GM19467 (cell line): ENCODE data around the gene PACS1.

Experiments
- ATAC-seq: cut with Tn5 transposase; IDR thresholded peaks from one replicate; pipeline ENCODE4 v1.9.1; 2021; ENCODE audit warnings: mild to moderate bottlenecking, moderate library complexity; ENCODE audit not compliant: unreplicated experiment

The PACS1 gene

DNA sequence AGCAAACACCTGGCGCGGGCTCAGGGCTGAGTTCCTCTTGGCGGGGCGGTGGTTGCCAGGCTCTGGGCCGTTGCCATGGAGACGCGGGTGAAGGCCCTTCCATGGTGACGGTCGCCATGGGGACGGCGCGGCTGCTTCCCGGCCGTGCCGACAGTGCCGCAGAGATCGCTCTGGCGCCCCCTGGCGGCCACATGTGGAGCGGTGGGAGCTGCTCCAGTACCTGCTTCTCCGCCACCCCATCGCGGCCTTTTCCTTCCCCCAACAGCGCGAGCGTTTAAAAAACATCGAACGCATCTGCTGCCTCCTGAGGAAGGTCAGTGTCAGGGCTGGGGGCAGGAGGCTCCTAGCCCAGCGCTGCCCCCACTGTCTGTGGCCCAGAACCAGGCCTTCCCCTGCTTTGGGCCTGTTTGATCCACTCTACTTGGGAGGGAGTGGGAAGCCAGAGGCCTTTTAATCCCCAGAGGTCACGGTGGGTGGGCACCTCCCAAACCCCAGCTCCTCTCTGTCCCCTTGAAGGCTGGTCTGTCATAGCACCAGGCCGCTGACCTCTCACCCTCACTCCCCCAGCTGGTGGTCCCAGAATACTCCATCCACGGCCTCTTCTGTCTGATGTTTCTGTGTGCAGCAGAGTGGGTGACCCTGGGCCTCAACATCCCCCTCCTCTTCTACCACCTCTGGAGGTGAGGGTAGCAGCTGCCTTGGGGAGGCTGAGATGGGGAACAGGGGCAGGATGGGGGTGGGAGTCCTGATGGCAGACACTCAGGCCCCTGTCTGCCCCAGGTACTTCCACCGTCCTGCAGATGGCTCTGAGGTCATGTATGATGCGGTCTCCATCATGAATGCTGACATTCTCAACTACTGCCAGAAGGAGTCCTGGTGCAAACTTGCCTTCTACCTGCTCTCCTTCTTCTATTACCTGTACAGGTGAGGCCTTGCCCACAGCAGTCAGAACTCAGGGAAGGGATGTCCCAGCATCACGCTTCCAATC, 212.7 kb downstream of the PACS1 start:
- ATAC-seq, result peak; percentile 63

- ATAC-seq, result no peak
Measured at GRCh38 chr11:66283461-66284105, 213.5 kb downstream of the PACS1 start.

DNA sequence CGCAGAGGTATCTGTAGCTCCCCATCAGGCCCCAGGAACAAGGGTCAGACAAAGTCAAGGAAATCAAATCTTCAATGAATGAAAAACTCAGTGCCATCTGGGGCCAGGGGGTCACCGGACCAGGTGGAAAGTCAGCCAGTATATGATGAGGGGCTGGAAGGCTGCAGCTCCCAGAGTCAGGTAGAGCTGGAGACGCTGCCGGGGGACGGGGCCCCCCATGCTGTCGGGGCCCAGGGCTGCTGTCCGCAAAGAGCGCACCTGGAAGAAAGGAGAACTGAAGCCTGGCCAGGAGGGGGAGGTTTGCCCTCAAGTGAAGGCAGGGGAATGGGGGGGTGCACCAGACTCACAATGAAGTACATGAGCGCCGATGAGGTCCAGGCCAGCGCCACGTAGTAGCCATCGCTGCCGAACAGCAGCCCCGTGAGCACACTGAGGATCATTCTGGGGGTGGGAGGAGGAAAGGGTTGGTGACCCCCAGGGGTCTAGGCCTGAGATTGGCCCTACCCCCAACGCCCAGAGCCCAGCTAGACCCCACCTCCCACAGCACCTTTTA, 214.5 kb downstream of the PACS1 start:
- ATAC-seq, result no peak

DNA sequence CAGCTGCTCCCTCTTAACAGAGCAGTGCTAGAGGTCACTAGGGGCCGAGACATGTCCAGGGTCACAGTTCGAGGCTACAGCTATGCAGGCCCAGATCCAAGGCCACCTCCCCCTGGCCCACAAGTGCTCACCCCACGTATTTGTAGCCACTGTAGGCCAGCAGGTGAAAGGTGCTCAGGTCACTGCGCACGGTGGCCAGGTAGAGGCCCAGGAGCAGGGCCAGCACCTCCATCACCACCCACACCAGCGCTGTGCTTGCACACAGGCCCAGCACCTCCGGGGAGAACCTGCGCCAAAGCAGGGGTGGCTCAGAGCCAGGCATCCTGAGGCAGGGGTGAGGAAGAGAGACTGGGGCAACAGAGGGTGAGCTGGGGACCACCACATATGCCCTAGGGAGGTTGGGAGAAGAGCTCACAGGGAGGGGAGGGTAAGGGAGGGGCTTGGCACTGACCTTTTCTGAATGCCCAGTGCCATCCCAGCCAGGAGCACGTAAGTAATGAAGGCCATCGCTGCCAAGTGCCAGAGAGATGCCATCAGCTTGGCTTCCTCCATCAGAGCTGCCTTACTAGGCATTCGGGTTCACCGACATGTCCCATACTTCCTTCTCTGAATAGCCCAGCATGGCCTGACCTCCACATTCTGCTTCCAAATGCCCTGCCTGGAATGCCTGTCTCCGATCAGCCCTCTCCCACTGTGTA, 215.3 kb downstream of the PACS1 start:
- no peak for ATAC-seq

- no peak for ATAC-seq
Measured at GRCh38 chr11:66286699-66287098, 216.6 kb downstream of the PACS1 start.

DNA sequence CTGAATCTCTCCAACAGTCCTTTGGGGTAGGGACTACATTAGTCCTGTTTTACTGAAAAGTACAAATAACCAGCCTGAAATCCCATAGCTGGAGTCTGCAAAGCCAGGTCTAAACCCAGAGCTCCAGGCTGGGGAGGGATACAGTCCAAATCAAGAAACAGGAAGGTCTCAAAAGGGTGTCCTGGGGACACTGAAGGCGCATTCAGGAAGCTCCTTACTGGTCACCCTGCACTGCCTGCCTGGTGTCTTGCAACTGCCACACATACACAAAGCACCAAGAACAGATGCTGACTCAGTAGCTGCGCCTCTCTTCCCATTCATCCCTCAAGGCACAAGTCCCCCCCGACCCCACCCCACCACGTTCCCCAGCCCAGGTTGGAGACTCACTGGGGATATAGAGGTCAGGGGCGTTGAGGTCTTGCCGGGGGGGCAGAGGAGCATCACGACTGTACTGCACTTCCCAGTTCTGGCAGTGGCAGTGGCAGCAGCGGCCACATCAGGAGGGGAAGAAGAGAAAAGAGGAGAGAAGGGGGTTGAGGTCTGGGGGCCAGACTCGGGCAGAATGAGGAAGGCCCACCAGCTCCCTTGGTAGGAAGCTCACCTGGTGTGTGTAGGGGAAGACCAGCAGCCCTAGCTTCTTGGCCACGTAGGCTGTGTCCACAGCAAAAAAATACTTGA, 217.3 kb downstream of the PACS1 start:
- no peak for ATAC-seq

- no peak for ATAC-seq
Measured at GRCh38 chr11:66287889-66288670, 218.0 kb downstream of the PACS1 start.

DNA sequence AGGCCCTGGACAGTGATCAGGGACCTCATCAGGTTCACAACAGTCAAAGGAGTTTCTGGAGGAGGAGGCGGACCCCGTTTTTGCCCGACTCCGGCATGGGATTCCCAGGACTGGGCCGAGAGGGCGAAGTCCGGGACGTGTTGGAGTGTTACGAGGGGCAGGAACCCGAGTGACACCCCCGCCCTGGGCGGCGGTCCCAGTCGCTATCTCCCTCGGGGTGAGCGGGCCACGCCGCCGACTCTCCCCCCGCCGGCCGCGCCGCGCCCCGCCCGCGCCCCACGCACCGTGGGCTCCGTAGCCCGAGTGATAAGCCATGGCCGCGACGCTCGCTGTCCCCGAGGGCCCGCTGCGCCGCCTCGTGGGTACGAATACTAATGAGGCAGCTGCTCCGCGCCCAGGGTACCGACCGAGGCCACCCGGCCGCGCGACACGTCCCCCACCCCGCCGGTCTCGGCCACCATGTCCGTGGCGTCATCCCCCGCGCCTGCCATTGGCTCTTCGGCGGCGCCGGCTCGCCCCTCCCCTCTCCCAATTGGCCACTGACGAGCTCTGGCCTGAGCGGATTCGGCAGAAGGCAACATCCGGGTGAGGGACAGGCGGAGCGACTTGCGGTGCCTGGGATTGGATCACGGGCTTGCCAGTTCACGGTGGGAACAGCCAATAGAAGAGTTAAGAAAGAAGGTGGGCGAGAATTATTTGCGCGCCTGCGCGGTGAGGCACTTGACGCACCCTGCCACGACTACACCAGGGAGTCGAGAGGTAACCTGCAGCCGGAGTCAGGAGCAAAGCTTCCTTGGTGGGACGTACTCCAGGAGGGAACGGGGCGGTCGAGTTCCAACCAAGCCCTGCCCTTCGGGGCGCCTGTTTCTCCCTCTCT, 218.8 kb downstream of the PACS1 start, which contains the start of gene YIF1A:
Gene YIF1A, minus strand, starts transcription at position 473 of the 877 bp plus-strand sequence. Its CDS starts 158 bp downstream, at position 315.
- peak; percentile 88 for ATAC-seq

- peak; percentile 30 for ATAC-seq
Measured at GRCh38 chr11:66289548-66290329, 219.7 kb downstream of the PACS1 start.

- no peak for ATAC-seq
Measured at GRCh38 chr11:66290330-66290621, 220.2 kb downstream of the PACS1 start.

DNA sequence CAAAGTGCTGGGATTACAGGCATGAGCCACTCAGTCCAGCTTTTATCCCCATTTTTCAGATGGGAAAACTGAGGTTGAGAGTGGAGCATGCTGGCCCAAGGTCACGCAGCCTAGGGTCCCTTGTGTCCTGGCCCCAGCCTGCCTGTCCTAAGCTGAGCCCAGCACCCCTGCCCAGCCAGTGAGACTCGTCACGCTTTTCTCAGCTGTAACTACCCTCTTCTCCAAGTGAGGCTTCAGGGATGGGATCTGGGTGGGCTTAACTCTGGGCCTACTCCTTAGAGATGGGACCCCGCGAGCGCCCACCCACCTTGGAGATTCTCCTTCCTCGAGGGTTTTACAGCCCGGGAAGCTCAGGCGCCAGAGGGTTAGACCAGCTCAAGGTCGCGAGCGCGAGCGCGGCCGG, 221.2 kb downstream of the PACS1 start:
- no peak for ATAC-seq

DNA sequence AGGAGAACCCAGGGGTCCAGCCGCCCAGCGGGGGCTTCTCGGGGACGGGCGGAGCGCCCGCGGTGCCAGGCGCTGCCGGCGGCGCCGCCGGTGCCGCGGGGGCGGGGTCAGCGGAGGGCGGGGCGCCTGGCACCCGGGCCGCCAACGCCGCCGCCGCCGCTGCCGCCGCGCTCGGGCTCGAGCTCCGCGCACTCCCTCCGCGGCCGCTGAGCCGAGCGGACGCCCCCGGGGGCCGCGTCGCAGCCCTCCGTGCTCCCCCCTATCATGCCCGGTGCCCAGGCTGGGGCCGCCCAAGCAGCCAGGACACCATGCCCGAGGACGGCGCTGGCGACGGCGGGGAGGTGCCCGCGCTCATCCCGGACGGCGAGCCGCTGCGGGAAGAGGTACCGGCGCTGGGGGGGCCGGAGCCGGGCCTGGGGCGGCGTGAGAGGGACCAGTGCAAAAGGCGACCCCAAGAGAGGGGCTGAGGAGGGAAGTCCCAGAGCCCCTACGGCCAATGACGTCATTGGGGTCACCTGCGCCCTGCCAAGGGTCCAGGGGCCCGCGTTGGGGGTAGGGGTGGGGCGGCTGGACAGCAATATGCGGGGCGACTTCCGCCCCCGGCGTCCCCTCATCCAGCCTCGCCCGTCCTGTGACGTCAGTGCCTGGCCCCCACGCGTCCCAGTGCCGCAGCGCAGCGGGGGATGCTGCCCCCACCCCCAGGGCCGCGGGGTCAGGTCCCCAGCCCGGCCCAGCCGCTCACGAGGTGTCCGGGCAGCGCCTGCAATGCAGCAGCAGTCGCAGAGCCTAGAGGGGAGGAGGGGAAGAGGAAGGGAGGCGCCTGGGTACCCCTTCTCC, 221.9 kb downstream of the PACS1 start, which contains the start of gene TMEM151A:
Gene TMEM151A, plus strand, starts transcription at position 189 of the 837 bp plus-strand sequence. Its CDS starts 120 bp downstream, at position 309.
- no peak for ATAC-seq

GRCh38 chr11:66292543-66293332, 222.7 kb downstream of the PACS1 start:
- no peak for ATAC-seq

- ATAC-seq, result no peak
Measured at GRCh38 chr11:66293352-66293751, 223.3 kb downstream of the PACS1 start.

- no peak for ATAC-seq
Measured at GRCh38 chr11:66293777-66294625, 223.9 kb downstream of the PACS1 start.
